Measurements from ENCODE around the gene OR5K4. TPM values are rescaled to one million over a fixed set of nuclear protein-coding genes. Genes with fewer than 3 reads are reported as not detected.
"Not testable (repeated sequence)": the region's sequence is repeated elsewhere in the genome, so short reads cannot be mapped to it uniquely, and the experiment has no call there.

The OR5K4 gene
- total RNA-seq, 1 donor from 2014 or later = not detected

- Mint-ChIP-seq H3K9me3 (ENCODE audit: low read depth) (no peaks in the 10 kb centered on the region), H3K36me3 (ENCODE audit: low read depth) (no peaks in the 10 kb centered on the region), H3K4me3 (ENCODE audit: unreplicated experiment) (no peak within 1 kb of the TSS), H3K27ac (ENCODE audit: unreplicated experiment) (no peak within 1 kb of the TSS), H3K4me1 (ENCODE audit: low read depth) (no peaks in the 10 kb centered on the region), H3K27me3 (ENCODE audit: low read depth) (peaks cover 19% of the 10 kb centered on the region)
- TF ChIP-seq CTCF (IDR thresholded peaks at IDR 0.05) = no peak
- no peak for DNase-seq (ENCODE audit: low spot score)
Observed at GRCh38 chr3:98390366-98390765, 36.7 kb downstream of the OR5K4 start, which contains the start of gene OR5K3. Gene OR5K3 (plus strand): TSS chr3:98390666. CDS start chr3:98390666, 0 bp downstream.

GRCh38 chr3:98395101-98395500 is 41.4 kb downstream of the OR5K4 start:
- DNase-seq (ENCODE audit: low spot score) = no peak
- no peak for TF ChIP-seq CTCF (IDR thresholded peaks at IDR 0.05)

GRCh38 chr3:98396482-98396881 is 42.8 kb downstream of the OR5K4 start:
- not testable (repeated sequence) for H3K27me3 Mint-ChIP-seq (ENCODE audit: low read depth); H3K4me1 Mint-ChIP-seq (ENCODE audit: low read depth); H3K4me3 Mint-ChIP-seq (ENCODE audit: unreplicated experiment); H3K36me3 Mint-ChIP-seq (ENCODE audit: low read depth); DNase-seq (ENCODE audit: low spot score); H3K27ac Mint-ChIP-seq (ENCODE audit: unreplicated experiment)
- H3K9me3 Mint-ChIP-seq (ENCODE audit: low read depth) = peaks cover 28% of the 10 kb centered on the region

More at GRCh38 chr3:98395101-98395500, 41.4 kb downstream of the OR5K4 start:
- H3K4me1 Mint-ChIP-seq (ENCODE audit: low read depth) = no peaks in the 10 kb centered on the region
- peaks cover 2% of the 10 kb centered on the region for H3K36me3 Mint-ChIP-seq (ENCODE audit: low read depth)
- peaks cover 6% of the 10 kb centered on the region for H3K27me3 Mint-ChIP-seq (ENCODE audit: low read depth)
- H3K4me3 Mint-ChIP-seq (ENCODE audit: unreplicated experiment) = no peak overlapping the region
- peaks cover 18% of the 10 kb centered on the region for H3K9me3 Mint-ChIP-seq (ENCODE audit: low read depth)
- no peak overlapping the region for H3K27ac Mint-ChIP-seq (ENCODE audit: unreplicated experiment)

- H3K27me3 Mint-ChIP-seq (ENCODE audit: low read depth) = no peaks in the 10 kb centered on the region
- no peak for DNase-seq (ENCODE audit: low spot score)
- no peaks in the 10 kb centered on the region for H3K4me1 Mint-ChIP-seq (ENCODE audit: low read depth)
- H3K27ac Mint-ChIP-seq (ENCODE audit: unreplicated experiment) = no peak overlapping the region
- peaks cover 2% of the 10 kb centered on the region for H3K36me3 Mint-ChIP-seq (ENCODE audit: low read depth)
- no peak overlapping the region for H3K4me3 Mint-ChIP-seq (ENCODE audit: unreplicated experiment)
- TF ChIP-seq CTCF (IDR thresholded peaks at IDR 0.05) = no peak
- peaks cover 39% of the 10 kb centered on the region for H3K9me3 Mint-ChIP-seq (ENCODE audit: low read depth)
Observed at GRCh38 chr3:98398513-98398912, 44.9 kb downstream of the OR5K4 start.

GRCh38 chr3:98402507-98402906 is 48.9 kb downstream of the OR5K4 start:
- Mint-ChIP-seq H3K4me1 (ENCODE audit: low read depth) (no peaks in the 10 kb centered on the region), H3K9me3 (ENCODE audit: low read depth) (peaks cover 67% of the 10 kb centered on the region)

More at GRCh38 chr3:98402507-98402906, 48.9 kb downstream of the OR5K4 start:
- TF ChIP-seq CTCF (IDR thresholded peaks at IDR 0.05) = no peak
- Mint-ChIP-seq H3K27me3 (ENCODE audit: low read depth) (no peaks in the 10 kb centered on the region), H3K27ac (ENCODE audit: unreplicated experiment) (no peak overlapping the region), H3K4me3 (ENCODE audit: unreplicated experiment) (no peak overlapping the region), H3K36me3 (ENCODE audit: low read depth) (peaks cover 2% of the 10 kb centered on the region)
- no peak for DNase-seq (ENCODE audit: low spot score)
